BLaER1 treated with 17β-estradiol and CSF1 and Interleukin-3, amounts not matched to agents 10 nM and 100 nM (cell line): ENCODE data around the gene WWOX.

Experiments used
- H3K27ac ChIP-seq, 11 experiments: shearing (Covaris generic); formaldehyde crosslinking; 2 replicates each; pipeline ENCODE4 v1.8.1; 2022
- H3K27me3 ChIP-seq, 11 experiments: shearing (Covaris generic); formaldehyde crosslinking; 2 replicates each; pipeline ENCODE4 v1.8.1; 2022
- H3K36me3 ChIP-seq, 11 experiments: shearing (Covaris generic); formaldehyde crosslinking; 2 replicates each; pipeline ENCODE4 v1.8.1; 2022
- H3K4me1 ChIP-seq, 10 experiments: shearing (Covaris generic); formaldehyde crosslinking; 2 replicates each; pipeline ENCODE4 v1.8.1; 2022
- H3K4me2 ChIP-seq, 11 experiments: shearing (Covaris generic); formaldehyde crosslinking; 2 replicates each; pipeline ENCODE4 v1.8.1; 2022
- H3K4me3 ChIP-seq, 10 experiments: shearing (Covaris generic); formaldehyde crosslinking; 2 replicates each; pipeline ENCODE4 v1.8.1; 2022
- H3K9ac ChIP-seq, 11 experiments: shearing (Covaris generic); formaldehyde crosslinking; 2 replicates each; pipeline ENCODE4 v1.8.1; 2022
- H3K9me3 ChIP-seq, 11 experiments: shearing (Covaris generic); formaldehyde crosslinking; replicated peaks in 1 of 11; 2 replicates each; pipeline ENCODE4 v1.8.1; 2022
- H4K20me1 ChIP-seq, 11 experiments: shearing (Covaris generic); formaldehyde crosslinking; 2 replicates each; pipeline ENCODE4 v1.8.1; 2022
- Cebpa-rat ChIP-seq, 11 experiments: shearing (Covaris generic); IDR thresholded peaks; 2 replicates each; pipeline ENCODE4 v1.8.1; 2022

WWOX gene

GRCh38 chr16:78523212-78523985 is 423.9 kb downstream of the WWOX start:
- H3K9me3 ChIP-seq: peaks cover 0 to 3% (median 0%) of the 10 kb centered on the region in 11 experiments; a peak in 1 of 22 replicates
- H3K4me2 ChIP-seq: no peak overlapping the region
- H3K4me3 ChIP-seq: no peak overlapping the region
- no peaks in the 10 kb centered on the region for H3K36me3 ChIP-seq
- no peak for TF ChIP-seq Cebpa-rat (IDR thresholded peaks at IDR 0.05)
- no peak overlapping the region for H3K9ac ChIP-seq
- H3K27me3 ChIP-seq: no peaks in the 10 kb centered on the region
- no peaks in the 10 kb centered on the region for H4K20me1 ChIP-seq
- peaks cover 0 to 10% (median 0%) of the 10 kb centered on the region in 10 experiments; a peak in 4 of 20 replicates for H3K4me1 ChIP-seq
- no peak overlapping the region for H3K27ac ChIP-seq

- no peak overlapping the region for H3K27ac ChIP-seq
- no peak overlapping the region for H3K4me3 ChIP-seq
- no peak overlapping the region for H3K9ac ChIP-seq
- no peak for TF ChIP-seq Cebpa-rat (IDR thresholded peaks at IDR 0.05)
- peaks cover 0 to 3% (median 0%) of the 10 kb centered on the region in 11 experiments; a peak in 1 of 22 replicates for H3K9me3 ChIP-seq
- no peaks in the 10 kb centered on the region for H4K20me1 ChIP-seq
- no peak overlapping the region for H3K4me2 ChIP-seq
- H3K4me1 ChIP-seq: peaks cover 0 to 10% (median 0%) of the 10 kb centered on the region in 10 experiments; a peak in 4 of 20 replicates
- H3K27me3 ChIP-seq: no peaks in the 10 kb centered on the region
- no peaks in the 10 kb centered on the region for H3K36me3 ChIP-seq
These were observed 424.7 kb downstream of the WWOX start for GRCh38 chr16:78524066-78524595.

GRCh38 chr16:78528265-78528664 is 428.8 kb downstream of the WWOX start:
- no peaks in the 10 kb centered on the region for H3K4me1 ChIP-seq
- H3K27me3 ChIP-seq: no peaks in the 10 kb centered on the region
- H3K9ac ChIP-seq: no peak overlapping the region
- H3K9me3 ChIP-seq: peaks cover 0 to 8% (median 0%) of the 10 kb centered on the region in 11 experiments; a peak in 1 of 22 replicates
- H4K20me1 ChIP-seq: no peaks in the 10 kb centered on the region
- no peaks in the 10 kb centered on the region for H3K36me3 ChIP-seq
- H3K4me2 ChIP-seq: no peak overlapping the region
- TF ChIP-seq Cebpa-rat (IDR thresholded peaks at IDR 0.05): no peak
- H3K4me3 ChIP-seq: no peak overlapping the region
- no peak overlapping the region for H3K27ac ChIP-seq

GRCh38 chr16:78529881-78530280 is 430.4 kb downstream of the WWOX start:
- H3K4me1 ChIP-seq: no peaks in the 10 kb centered on the region
- no peak overlapping the region for H3K27ac ChIP-seq
- no peak for TF ChIP-seq Cebpa-rat (IDR thresholded peaks at IDR 0.05)
- H3K9me3 ChIP-seq: peaks cover 0 to 8% (median 0%) of the 10 kb centered on the region in 11 experiments; a peak in 1 of 22 replicates
- H4K20me1 ChIP-seq: no peaks in the 10 kb centered on the region
- H3K9ac ChIP-seq: no peak overlapping the region
- no peaks in the 10 kb centered on the region for H3K27me3 ChIP-seq
- H3K36me3 ChIP-seq: no peaks in the 10 kb centered on the region
- no peak overlapping the region for H3K4me3 ChIP-seq
- no peak overlapping the region for H3K4me2 ChIP-seq

GRCh38 chr16:78530283-78530682 is 430.8 kb downstream of the WWOX start:
- no peak for TF ChIP-seq Cebpa-rat (IDR thresholded peaks at IDR 0.05)

GRCh38 chr16:78535098-78535497 is 435.6 kb downstream of the WWOX start:
- Histone ChIP-seq H3K27ac (no peak overlapping the region), H4K20me1 (no peaks in the 10 kb centered on the region), H3K36me3 (no peaks in the 10 kb centered on the region), H3K27me3 (no peaks in the 10 kb centered on the region), H3K9ac (no peak overlapping the region), H3K4me1 (no peaks in the 10 kb centered on the region; a peak in 1 of 20 replicates), H3K9me3 (0 out of 22 replicates have a peak, but pooled peaks cover 0 to 8% (median 0%) of the 10 kb centered on the region in 11 experiments), H3K4me3 (no peak overlapping the region), H3K4me2 (no peak overlapping the region)
- no peak for TF ChIP-seq Cebpa-rat (IDR thresholded peaks at IDR 0.05)

More at GRCh38 chr16:78530283-78530682, 430.8 kb downstream of the WWOX start:
- H3K4me1 ChIP-seq: no peaks in the 10 kb centered on the region
- peaks cover 0 to 8% (median 0%) of the 10 kb centered on the region in 11 experiments; a peak in 1 of 22 replicates for H3K9me3 ChIP-seq
- H4K20me1 ChIP-seq: no peaks in the 10 kb centered on the region
- H3K36me3 ChIP-seq: no peaks in the 10 kb centered on the region
- H3K27ac ChIP-seq: no peak overlapping the region
- H3K27me3 ChIP-seq: no peaks in the 10 kb centered on the region
- H3K4me2 ChIP-seq: no peak overlapping the region
- H3K4me3 ChIP-seq: no peak overlapping the region
- H3K9ac ChIP-seq: no peak overlapping the region

GRCh38 chr16:78537511-78537910 is 438.1 kb downstream of the WWOX start:
- H3K9ac ChIP-seq: no peak overlapping the region
- H4K20me1 ChIP-seq: no peaks in the 10 kb centered on the region
- no peak overlapping the region for H3K4me3 ChIP-seq
- TF ChIP-seq Cebpa-rat (IDR thresholded peaks at IDR 0.05): no peak
- 0 out of 22 replicates have a peak, but pooled peaks cover 0 to 6% (median 0%) of the 10 kb centered on the region in 11 experiments for H3K9me3 ChIP-seq
- no peaks in the 10 kb centered on the region for H3K27me3 ChIP-seq
- H3K4me1 ChIP-seq: no peaks in the 10 kb centered on the region; a peak in 1 of 20 replicates
- no peaks in the 10 kb centered on the region for H3K36me3 ChIP-seq
- no peak overlapping the region for H3K27ac ChIP-seq
- no peak overlapping the region for H3K4me2 ChIP-seq

- no peak for TF ChIP-seq Cebpa-rat (IDR thresholded peaks at IDR 0.05)
- Histone ChIP-seq H3K27ac (no peak overlapping the region), H3K4me2 (no peak overlapping the region), H3K9me3 (no peaks in the 10 kb centered on the region), H3K27me3 (no peaks in the 10 kb centered on the region), H3K4me1 (no peaks in the 10 kb centered on the region; a peak in 1 of 20 replicates), H3K4me3 (no peak overlapping the region), H3K36me3 (no peaks in the 10 kb centered on the region), H3K9ac (no peak overlapping the region), H4K20me1 (no peaks in the 10 kb centered on the region)
These were observed 438.8 kb downstream of the WWOX start for GRCh38 chr16:78538292-78538691.

GRCh38 chr16:78538919-78539318 is 439.5 kb downstream of the WWOX start:
- Histone ChIP-seq H3K4me3 (no peak overlapping the region), H3K27ac (no peak overlapping the region), H3K9ac (no peak overlapping the region), H3K4me1 (no peaks in the 10 kb centered on the region; a peak in 1 of 20 replicates), H4K20me1 (no peaks in the 10 kb centered on the region), H3K36me3 (no peaks in the 10 kb centered on the region), H3K27me3 (no peaks in the 10 kb centered on the region), H3K9me3 (no peaks in the 10 kb centered on the region), H3K4me2 (no peak overlapping the region)
- peak in 10 of 11 experiments; percentile 20 to 88 (median 63); a peak in 14 of 22 replicates for TF ChIP-seq Cebpa-rat (IDR thresholded peaks at IDR 0.05)
